ENCODE data around the gene SAYSD1. TPM values are rescaled to one million over a fixed set of nuclear protein-coding genes. Genes with fewer than 3 reads are reported as not detected.
"Not testable (repeated sequence)": the region's sequence is repeated elsewhere in the genome, so short reads cannot be mapped to it uniquely, and the experiment has no call there.

The SAYSD1 gene
- total RNA-seq, 3 donors from 2014 or later (not counting 1 experiment from before 2014, with no cell fraction given), result 11.3 to 13.1 (median 11.5) TPM

DNA sequence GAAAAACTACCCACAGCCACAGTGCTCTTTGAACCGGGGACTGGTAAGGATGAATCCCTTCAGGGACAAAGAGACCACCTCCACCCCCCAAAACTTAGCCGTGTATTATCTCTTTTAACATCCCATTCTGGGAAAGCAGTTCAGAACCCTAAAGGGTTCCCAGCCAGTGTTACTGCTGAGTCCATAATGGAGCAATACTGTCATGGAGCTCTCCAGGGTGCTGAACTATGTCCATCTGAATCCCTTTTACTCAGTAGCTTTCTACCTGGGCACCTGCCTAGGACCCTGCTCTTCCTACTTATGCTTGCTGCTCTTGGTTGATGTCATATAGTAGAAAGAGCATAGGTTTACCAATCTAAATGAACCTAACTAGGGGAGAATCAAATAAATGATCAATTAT lies 22.3 kb upstream of the SAYSD1 start:
- H3K27me3 Mint-ChIP-seq (ENCODE audit: low read depth in 2 of 2), result peaks cover 16 to 34% of the 10 kb centered on the region in 2 donors
- no peak overlapping the region for H3K27ac Mint-ChIP-seq
- no peaks in the 10 kb centered on the region for H3K4me1 ChIP-seq (ENCODE audit: control insufficient read depth, insufficient read depth, low read length)
- ATAC-seq (peak in 1 of 3 donors; percentile 44), DNase-seq (peak in 1 of 2 donors; percentile 63)
- H3K4me1 Mint-ChIP-seq, result no peaks in the 10 kb centered on the region
- H3K27ac ChIP-seq (ENCODE audit: low read length), result no peak overlapping the region
- peaks cover 0 to 2% of the 10 kb centered on the region in 2 donors for H3K9me3 Mint-ChIP-seq
- 18% methylated on average over 2 of the region's 2 CpGs for WGBS (ENCODE audit: insufficient coverage)
- H3K4me3 Mint-ChIP-seq, result no peak overlapping the region
- H3K9me3 ChIP-seq (ENCODE audit: control insufficient read depth, insufficient read depth, low read length), result peaks cover 10% of the 10 kb centered on the region
- TF ChIP-seq, protein P1, sequence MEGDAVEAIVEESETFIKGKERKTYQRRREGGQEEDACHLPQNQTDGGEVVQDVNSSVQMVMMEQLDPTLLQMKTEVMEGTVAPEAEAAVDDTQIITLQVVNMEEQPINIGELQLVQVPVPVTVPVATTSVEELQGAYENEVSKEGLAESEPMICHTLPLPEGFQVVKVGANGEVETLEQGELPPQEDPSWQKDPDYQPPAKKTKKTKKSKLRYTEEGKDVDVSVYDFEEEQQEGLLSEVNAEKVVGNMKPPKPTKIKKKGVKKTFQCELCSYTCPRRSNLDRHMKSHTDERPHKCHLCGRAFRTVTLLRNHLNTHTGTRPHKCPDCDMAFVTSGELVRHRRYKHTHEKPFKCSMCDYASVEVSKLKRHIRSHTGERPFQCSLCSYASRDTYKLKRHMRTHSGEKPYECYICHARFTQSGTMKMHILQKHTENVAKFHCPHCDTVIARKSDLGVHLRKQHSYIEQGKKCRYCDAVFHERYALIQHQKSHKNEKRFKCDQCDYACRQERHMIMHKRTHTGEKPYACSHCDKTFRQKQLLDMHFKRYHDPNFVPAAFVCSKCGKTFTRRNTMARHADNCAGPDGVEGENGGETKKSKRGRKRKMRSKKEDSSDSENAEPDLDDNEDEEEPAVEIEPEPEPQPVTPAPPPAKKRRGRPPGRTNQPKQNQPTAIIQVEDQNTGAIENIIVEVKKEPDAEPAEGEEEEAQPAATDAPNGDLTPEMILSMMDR (IDR thresholded peaks at IDR 0.05), result no peak
- H3K27me3 ChIP-seq (ENCODE audit: control insufficient read depth, insufficient read depth, low read length), result no peaks in the 10 kb centered on the region
- no peaks in the 10 kb centered on the region for H3K36me3 ChIP-seq (ENCODE audit: control insufficient read depth, insufficient read depth, low read length)
- H3K4me3 ChIP-seq (ENCODE audit: low read length), result no peak overlapping the region
- intact Hi-C loops (cut with micrococcal nuclease), result no loop called here
- H3K36me3 Mint-ChIP-seq, result no peaks in the 10 kb centered on the region

GRCh38 chr6:39136207-39136606 lies 21.2 kb upstream of the SAYSD1 start:
- intact Hi-C loops (cut with micrococcal nuclease), result not testable (repeated sequence)

GRCh38 chr6:39134761-39135160 lies 19.8 kb upstream of the SAYSD1 start:
- intact Hi-C loops (cut with micrococcal nuclease); DNase-seq; H3K4me3 Mint-ChIP-seq; H3K27me3 ChIP-seq (ENCODE audit: control insufficient read depth, insufficient read depth, low read length); H3K36me3 Mint-ChIP-seq; H3K9me3 Mint-ChIP-seq; ATAC-seq; H3K4me1 Mint-ChIP-seq; H3K36me3 ChIP-seq (ENCODE audit: control insufficient read depth, insufficient read depth, low read length); H3K27ac ChIP-seq (ENCODE audit: low read length); H3K4me1 ChIP-seq (ENCODE audit: control insufficient read depth, insufficient read depth, low read length); H3K27ac Mint-ChIP-seq; H3K4me3 ChIP-seq (ENCODE audit: low read length): not testable (repeated sequence)
- H3K27me3 Mint-ChIP-seq (ENCODE audit: low read depth in 2 of 2), result peaks cover 7 to 16% of the 10 kb centered on the region in 2 donors
- 79% methylated on average over 3 of the region's 3 CpGs for WGBS (ENCODE audit: insufficient coverage)
- peaks cover 10% of the 10 kb centered on the region for H3K9me3 ChIP-seq (ENCODE audit: control insufficient read depth, insufficient read depth, low read length)

More at GRCh38 chr6:39136207-39136606, 21.2 kb upstream of the SAYSD1 start:
- H3K27me3 ChIP-seq (ENCODE audit: control insufficient read depth, insufficient read depth, low read length); H3K27ac Mint-ChIP-seq; H3K4me3 ChIP-seq (ENCODE audit: low read length); DNase-seq; H3K36me3 ChIP-seq (ENCODE audit: control insufficient read depth, insufficient read depth, low read length); H3K27ac ChIP-seq (ENCODE audit: low read length); H3K4me1 Mint-ChIP-seq; H3K4me1 ChIP-seq (ENCODE audit: control insufficient read depth, insufficient read depth, low read length); ATAC-seq; H3K4me3 Mint-ChIP-seq; H3K9me3 Mint-ChIP-seq; H3K36me3 Mint-ChIP-seq: not testable (repeated sequence)
- H3K9me3 ChIP-seq (ENCODE audit: control insufficient read depth, insufficient read depth, low read length), result peaks cover 10% of the 10 kb centered on the region
- 80% methylated on average over 6 of the region's 7 CpGs for WGBS (ENCODE audit: insufficient coverage)
- H3K27me3 Mint-ChIP-seq (ENCODE audit: low read depth in 2 of 2), result peaks cover 18 to 30% of the 10 kb centered on the region in 2 donors

GRCh38 chr6:39130691-39131090 lies 15.7 kb upstream of the SAYSD1 start:
- no peak overlapping the region for H3K27ac ChIP-seq (ENCODE audit: low read length)
- no peak for ATAC-seq
- no peaks in the 10 kb centered on the region for H3K4me1 Mint-ChIP-seq

More at GRCh38 chr6:39130691-39131090, 15.7 kb upstream of the SAYSD1 start:
- TF ChIP-seq, protein P1 (IDR thresholded peaks at IDR 0.05), result no peak
- WGBS (ENCODE audit: insufficient coverage), result 100% methylated on average over 1 of the region's 1 CpG
- no peak overlapping the region for H3K27ac Mint-ChIP-seq
- peaks cover 11 to 12% of the 10 kb centered on the region in 2 donors for H3K27me3 Mint-ChIP-seq (ENCODE audit: low read depth in 2 of 2)
- Histone ChIP-seq H3K9me3 (ENCODE audit: control insufficient read depth, insufficient read depth, low read length) (peaks cover 8% of the 10 kb centered on the region), H3K27me3 (ENCODE audit: control insufficient read depth, insufficient read depth, low read length) (no peaks in the 10 kb centered on the region), H3K4me1 (ENCODE audit: control insufficient read depth, insufficient read depth, low read length) (no peaks in the 10 kb centered on the region), H3K4me3 (ENCODE audit: low read length) (no peak overlapping the region), H3K36me3 (ENCODE audit: control insufficient read depth, insufficient read depth, low read length) (no peaks in the 10 kb centered on the region)
- no peak for DNase-seq
- H3K9me3 Mint-ChIP-seq, result no peaks in the 10 kb centered on the region
- intact Hi-C loops (cut with micrococcal nuclease), result no loop called here
- no peak overlapping the region for H3K4me3 Mint-ChIP-seq
- no peaks in the 10 kb centered on the region for H3K36me3 Mint-ChIP-seq

All from natural killer cell (primary cell).